Uterus (tissue), 2 donors: Measurements from ENCODE around the gene SYT13.
A peak's percentile ranks its signal among the peaks of the same experiment; 100 is the strongest.

Experiments used
- CTCF ChIP-seq, 4 experiments: fragments of 200-600 bp in 2 of 4; fragments of 450-650 bp in 2 of 4; sonication (generic) in 2 of 4; IDR thresholded peaks; one replicate each; pipeline ENCODE4 v1.5.1; 2016 to 2019; ENCODE audit warnings: antibody characterized with exemption in 4 of 4, mild to moderate bottlenecking in 2 of 4, moderate library complexity in 1 of 4
- POLR2A ChIP-seq, 2 donors: fragments of 450-650 bp; IDR thresholded peaks; one replicate each; pipeline ENCODE4 v1.6.1; 2016; ENCODE audit warnings: antibody characterized with exemption in 2 of 2, mild to moderate bottlenecking in 1 of 2, moderate library complexity in 1 of 2

- TF ChIP-seq CTCF (IDR thresholded peaks at IDR 0.05), result peak in 1 of 4 experiments; percentile 9
- TF ChIP-seq POLR2A (IDR thresholded peaks at IDR 0.05), result no peak
Measured at GRCh38 chr11:45252134-45252856, 33.8 kb downstream of the SYT13 start.
